Glutamatergic neuron (in vitro differentiated cells): Measurements from ENCODE around the gene JAKMIP1. TPM values are rescaled to one million over a fixed set of nuclear protein-coding genes. Genes with fewer than 3 reads are reported as not detected.

Source experiments
- DNase-seq: peaks from one replicate; pipeline ENCODE4 v3.0.0; 2022
- H3K27ac Mint-ChIP-seq: one replicate; pipeline ENCODE4 v1.8.0; 2020; ENCODE audit warnings: mild to moderate bottlenecking, mixed read lengths, inconsistent platforms; ENCODE audit not compliant: unreplicated experiment
- H3K27me3 Mint-ChIP-seq: one replicate; pipeline ENCODE4 v1.8.0; 2020; ENCODE audit warnings: mild to moderate bottlenecking, moderate library complexity, mixed read lengths, inconsistent platforms; ENCODE audit not compliant: unreplicated experiment
- H3K36me3 Mint-ChIP-seq: one replicate; pipeline ENCODE4 v1.8.0; 2020; ENCODE audit warnings: mild to moderate bottlenecking, mixed read lengths, inconsistent platforms; ENCODE audit not compliant: unreplicated experiment
- H3K4me1 Mint-ChIP-seq: one replicate; pipeline ENCODE4 v1.8.0; 2020; ENCODE audit warnings: mild to moderate bottlenecking, low read depth, mixed read lengths, inconsistent platforms; ENCODE audit not compliant: unreplicated experiment
- H3K4me3 Mint-ChIP-seq: one replicate; pipeline ENCODE4 v1.8.0; 2020; ENCODE audit warnings: mild to moderate bottlenecking, mixed read lengths, inconsistent platforms; ENCODE audit not compliant: unreplicated experiment
- H3K9me3 Mint-ChIP-seq: one replicate; pipeline ENCODE4 v1.8.0; 2020; ENCODE audit warnings: mild to moderate bottlenecking, moderate library complexity, mixed read lengths, inconsistent platforms; ENCODE audit not compliant: unreplicated experiment
- total RNA-seq: library from RNA; stranded (reverse); fragmentation: NEBNext Ultra II Directional; extraction: Animal tissue kit (Norgen Biotek cat#: 25700); gene quantifications from one replicate; pipeline ENCODE4 v1.2.1, GENCODE V29; 2021; ENCODE audit not compliant: unreplicated experiment
- TF ChIP-seq, protein P1 (sequence below): fragments of 200-600 bp; sonication (generic); IDR thresholded peaks from one replicate; pipeline ENCODE4 v1.5.0; 2021; ENCODE audit not compliant: partially characterized antibody, unreplicated experiment

JAKMIP1 gene
- total RNA-seq, 1 donor from 2014 or later: 2.4 TPM

DNA sequence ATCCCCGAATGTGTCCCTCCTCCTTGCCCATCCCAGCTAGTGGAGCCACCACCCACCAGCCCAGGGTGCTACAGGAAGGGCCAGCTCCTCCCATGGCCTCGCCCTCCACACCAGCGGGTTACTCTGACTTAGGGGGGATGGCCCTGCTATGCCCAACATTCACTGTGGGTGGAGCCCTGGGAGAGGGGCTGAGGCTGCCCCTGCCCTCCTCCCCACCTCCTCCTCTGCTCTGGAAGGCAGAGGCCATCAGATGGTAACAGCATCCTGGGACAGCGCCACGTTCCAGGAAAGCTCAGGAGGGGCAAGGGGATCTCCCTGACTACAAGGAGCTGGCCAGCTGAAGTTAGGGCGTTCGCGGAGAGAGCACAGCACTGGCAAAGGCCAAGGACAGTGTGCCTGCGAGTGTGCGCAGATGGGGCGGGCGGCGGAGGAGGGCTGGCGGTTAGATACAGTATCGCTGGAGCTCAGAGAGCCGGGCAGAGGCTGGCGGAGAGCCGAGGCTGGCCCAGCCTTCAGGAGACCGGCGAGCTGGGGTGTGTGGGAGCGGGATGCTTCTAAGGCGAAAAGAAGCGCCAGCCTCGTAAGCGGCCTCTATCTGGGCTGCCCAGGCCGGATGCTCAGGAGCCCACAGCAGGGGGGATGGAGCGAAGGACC, 1.5 kb downstream of the JAKMIP1 start:
- TF ChIP-seq, protein P1, sequence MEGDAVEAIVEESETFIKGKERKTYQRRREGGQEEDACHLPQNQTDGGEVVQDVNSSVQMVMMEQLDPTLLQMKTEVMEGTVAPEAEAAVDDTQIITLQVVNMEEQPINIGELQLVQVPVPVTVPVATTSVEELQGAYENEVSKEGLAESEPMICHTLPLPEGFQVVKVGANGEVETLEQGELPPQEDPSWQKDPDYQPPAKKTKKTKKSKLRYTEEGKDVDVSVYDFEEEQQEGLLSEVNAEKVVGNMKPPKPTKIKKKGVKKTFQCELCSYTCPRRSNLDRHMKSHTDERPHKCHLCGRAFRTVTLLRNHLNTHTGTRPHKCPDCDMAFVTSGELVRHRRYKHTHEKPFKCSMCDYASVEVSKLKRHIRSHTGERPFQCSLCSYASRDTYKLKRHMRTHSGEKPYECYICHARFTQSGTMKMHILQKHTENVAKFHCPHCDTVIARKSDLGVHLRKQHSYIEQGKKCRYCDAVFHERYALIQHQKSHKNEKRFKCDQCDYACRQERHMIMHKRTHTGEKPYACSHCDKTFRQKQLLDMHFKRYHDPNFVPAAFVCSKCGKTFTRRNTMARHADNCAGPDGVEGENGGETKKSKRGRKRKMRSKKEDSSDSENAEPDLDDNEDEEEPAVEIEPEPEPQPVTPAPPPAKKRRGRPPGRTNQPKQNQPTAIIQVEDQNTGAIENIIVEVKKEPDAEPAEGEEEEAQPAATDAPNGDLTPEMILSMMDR: no peak
- Mint-ChIP-seq H3K9me3 (peaks cover 14% of the 10 kb centered on the region), H3K4me3 (peak overlapping the region; percentile 77), H3K4me1 (peaks cover 7% of the 10 kb centered on the region), H3K36me3 (peaks cover 3% of the 10 kb centered on the region), H3K27me3 (peaks cover 13% of the 10 kb centered on the region), H3K27ac (no peak overlapping the region)
- peak; percentile 52 for DNase-seq

- H3K9me3 Mint-ChIP-seq: peaks cover 14% of the 10 kb centered on the region
- no peak overlapping the region for H3K4me3 Mint-ChIP-seq
- peaks cover 3% of the 10 kb centered on the region for H3K36me3 Mint-ChIP-seq
- DNase-seq: no peak
- TF ChIP-seq, protein P1: no peak
- H3K27ac Mint-ChIP-seq: no peak overlapping the region
- H3K4me1 Mint-ChIP-seq: peaks cover 7% of the 10 kb centered on the region
- peaks cover 13% of the 10 kb centered on the region for H3K27me3 Mint-ChIP-seq
Observed at GRCh38 chr4:6198278-6198677, 2.1 kb downstream of the JAKMIP1 start.

GRCh38 chr4:6197433-6198174, 2.7 kb downstream of the JAKMIP1 start:
- H3K27ac Mint-ChIP-seq: no peak overlapping the region
- DNase-seq: no peak
- H3K4me1 Mint-ChIP-seq: peaks cover 7% of the 10 kb centered on the region
- TF ChIP-seq, protein P1: no peak
- H3K4me3 Mint-ChIP-seq: no peak overlapping the region
- peaks cover 14% of the 10 kb centered on the region for H3K9me3 Mint-ChIP-seq
- peaks cover 3% of the 10 kb centered on the region for H3K36me3 Mint-ChIP-seq
- peaks cover 13% of the 10 kb centered on the region for H3K27me3 Mint-ChIP-seq

GRCh38 chr4:6196871-6197270, 3.5 kb downstream of the JAKMIP1 start:
- H3K27ac Mint-ChIP-seq: no peak overlapping the region
- DNase-seq: no peak
- H3K4me3 Mint-ChIP-seq: no peak overlapping the region
- H3K9me3 Mint-ChIP-seq: peaks cover 14% of the 10 kb centered on the region
- H3K36me3 Mint-ChIP-seq: peaks cover 3% of the 10 kb centered on the region
- TF ChIP-seq, protein P1: no peak
- peaks cover 13% of the 10 kb centered on the region for H3K27me3 Mint-ChIP-seq
- H3K4me1 Mint-ChIP-seq: peaks cover 7% of the 10 kb centered on the region

GRCh38 chr4:6196324-6196723, 4.0 kb downstream of the JAKMIP1 start:
- H3K27me3 Mint-ChIP-seq: peaks cover 9% of the 10 kb centered on the region
- TF ChIP-seq, protein P1: no peak
- peaks cover 4% of the 10 kb centered on the region for H3K4me1 Mint-ChIP-seq
- H3K4me3 Mint-ChIP-seq: no peak overlapping the region
- H3K27ac Mint-ChIP-seq: no peak overlapping the region
- no peaks in the 10 kb centered on the region for H3K36me3 Mint-ChIP-seq
- H3K9me3 Mint-ChIP-seq: peaks cover 10% of the 10 kb centered on the region
- no peak for DNase-seq
